ENCODE measurements around the gene AKAP14. TPM values are rescaled to one million over a fixed set of nuclear protein-coding genes. Genes with fewer than 3 reads are reported as not detected.
"Not testable (repeated sequence)": the region's sequence is repeated elsewhere in the genome, so short reads cannot be mapped to it uniquely, and the experiment has no call there.

The AKAP14 gene
- total RNA-seq, 2 experiments from 2014 or later: not detected

GRCh38 chrX:119917877-119918276 lies 22.2 kb downstream of the AKAP14 start:
- H3K27ac ChIP-seq (ENCODE audit: low read depth, low read length, poor library complexity, severe bottlenecking): no peak overlapping the region
- no peak for DNase-seq (ENCODE audit: low spot score)
- no peaks in the 10 kb centered on the region for H3K9me2 ChIP-seq (ENCODE audit: insufficient read depth, low read length)
- H3K4me1 ChIP-seq (ENCODE audit: insufficient read depth, low read length, poor library complexity, severe bottlenecking): no peaks in the 10 kb centered on the region
- TF ChIP-seq, protein P1, sequence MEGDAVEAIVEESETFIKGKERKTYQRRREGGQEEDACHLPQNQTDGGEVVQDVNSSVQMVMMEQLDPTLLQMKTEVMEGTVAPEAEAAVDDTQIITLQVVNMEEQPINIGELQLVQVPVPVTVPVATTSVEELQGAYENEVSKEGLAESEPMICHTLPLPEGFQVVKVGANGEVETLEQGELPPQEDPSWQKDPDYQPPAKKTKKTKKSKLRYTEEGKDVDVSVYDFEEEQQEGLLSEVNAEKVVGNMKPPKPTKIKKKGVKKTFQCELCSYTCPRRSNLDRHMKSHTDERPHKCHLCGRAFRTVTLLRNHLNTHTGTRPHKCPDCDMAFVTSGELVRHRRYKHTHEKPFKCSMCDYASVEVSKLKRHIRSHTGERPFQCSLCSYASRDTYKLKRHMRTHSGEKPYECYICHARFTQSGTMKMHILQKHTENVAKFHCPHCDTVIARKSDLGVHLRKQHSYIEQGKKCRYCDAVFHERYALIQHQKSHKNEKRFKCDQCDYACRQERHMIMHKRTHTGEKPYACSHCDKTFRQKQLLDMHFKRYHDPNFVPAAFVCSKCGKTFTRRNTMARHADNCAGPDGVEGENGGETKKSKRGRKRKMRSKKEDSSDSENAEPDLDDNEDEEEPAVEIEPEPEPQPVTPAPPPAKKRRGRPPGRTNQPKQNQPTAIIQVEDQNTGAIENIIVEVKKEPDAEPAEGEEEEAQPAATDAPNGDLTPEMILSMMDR (conservative IDR thresholded peaks at IDR 0.05; ENCODE audit: low read length): no peak
- TF ChIP-seq EZH2phosphoT487 (IDR thresholded peaks at IDR 0.05; ENCODE audit: borderline replicate concordance, low read depth, low read length): no peak
- H4K20me1 ChIP-seq (ENCODE audit: insufficient read depth, low read length): no peaks in the 10 kb centered on the region
- no TSS peak for BruUV-seq (replicated peaks)
- no peaks in the 10 kb centered on the region for H3K36me3 ChIP-seq (ENCODE audit: insufficient read depth, low read length)
- no peak overlapping the region for H3K4me2 ChIP-seq (ENCODE audit: low read length)
- intact Hi-C loops (cut with micrococcal nuclease; ENCODE audit: unreplicated experiment): no loop called here
- H3K4me3 ChIP-seq (ENCODE audit: low read depth, low read length, poor library complexity, severe bottlenecking): no peak overlapping the region
- no peaks in the 10 kb centered on the region for H3K79me2 ChIP-seq (ENCODE audit: insufficient read depth, low read depth, low read length)
- ChIA-PET POLR2A (no interaction called here), CTCF (ENCODE audit: unreplicated experiment) (no interaction called here)
- H2AFZ ChIP-seq (ENCODE audit: low read length): no peak overlapping the region
- H3K9me3 ChIP-seq (ENCODE audit: low read length): no peaks in the 10 kb centered on the region

GRCh38 chrX:119919835-119920585 lies 24.3 kb downstream of the AKAP14 start:
- Histone ChIP-seq H3K4me2 (ENCODE audit: low read length) (no peak overlapping the region), H2AFZ (ENCODE audit: low read length) (no peak overlapping the region), H4K20me1 (ENCODE audit: insufficient read depth, low read length) (no peaks in the 10 kb centered on the region), H3K4me3 (ENCODE audit: low read depth, low read length, poor library complexity, severe bottlenecking) (no peak overlapping the region), H3K9me3 (ENCODE audit: low read length) (no peaks in the 10 kb centered on the region), H3K9me2 (ENCODE audit: insufficient read depth, low read length) (no peaks in the 10 kb centered on the region), H3K4me1 (ENCODE audit: insufficient read depth, low read length, poor library complexity, severe bottlenecking) (no peaks in the 10 kb centered on the region), H3K36me3 (ENCODE audit: insufficient read depth, low read length) (peaks cover 3% of the 10 kb centered on the region; the same call in 1 of the 2 replicates), H3K27ac (ENCODE audit: low read depth, low read length, poor library complexity, severe bottlenecking) (no peak overlapping the region), H3K79me2 (ENCODE audit: insufficient read depth, low read depth, low read length) (no peaks in the 10 kb centered on the region)
- no peak for DNase-seq (ENCODE audit: low spot score)
- ChIA-PET CTCF (ENCODE audit: unreplicated experiment) (no interaction called here), POLR2A (interaction anchor here (0.6 to 1.1 kb wide), 3 partner anchors 9 to 26 kb away, joined by 3 to 4 read pairs (median 3); no protein-coding TSS in a partner anchor)
- no peak for TF ChIP-seq EZH2phosphoT487 (IDR thresholded peaks at IDR 0.05; ENCODE audit: borderline replicate concordance, low read depth, low read length)
- TF ChIP-seq, protein P1 (conservative IDR thresholded peaks at IDR 0.05; ENCODE audit: low read length): no peak
- no TSS peak for BruUV-seq (replicated peaks)
- intact Hi-C loops (cut with micrococcal nuclease; ENCODE audit: unreplicated experiment): no loop called here

DNA sequence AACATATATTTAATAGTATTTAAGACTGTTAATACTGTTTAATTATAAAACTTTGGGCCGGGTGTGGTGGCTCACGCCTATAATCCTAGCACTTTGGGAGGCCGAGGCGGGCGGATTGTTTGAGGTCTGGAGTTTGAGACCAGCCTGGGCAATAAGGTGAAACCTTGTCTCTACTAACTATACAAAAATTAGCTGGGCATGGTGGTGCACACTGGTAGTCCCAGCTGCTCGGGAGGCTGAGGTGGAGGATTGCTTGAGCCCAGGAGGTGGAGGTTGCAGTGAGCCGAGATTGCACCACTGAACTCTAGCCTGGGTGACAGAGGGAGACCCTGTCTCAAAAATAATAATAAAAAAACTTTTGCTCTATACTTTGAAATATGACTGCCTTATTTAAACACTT lies 26.7 kb downstream of the AKAP14 start:
- H3K9me2 ChIP-seq (ENCODE audit: insufficient read depth, low read length); H3K27ac ChIP-seq (ENCODE audit: low read depth, low read length, poor library complexity, severe bottlenecking); intact Hi-C loops (cut with micrococcal nuclease; ENCODE audit: unreplicated experiment); H3K4me3 ChIP-seq (ENCODE audit: low read depth, low read length, poor library complexity, severe bottlenecking); H2AFZ ChIP-seq (ENCODE audit: low read length); H3K79me2 ChIP-seq (ENCODE audit: insufficient read depth, low read depth, low read length); DNase-seq (ENCODE audit: low spot score); CTCF ChIA-PET (ENCODE audit: unreplicated experiment); H3K4me1 ChIP-seq (ENCODE audit: insufficient read depth, low read length, poor library complexity, severe bottlenecking); H3K36me3 ChIP-seq (ENCODE audit: insufficient read depth, low read length); H3K4me2 ChIP-seq (ENCODE audit: low read length); H3K9me3 ChIP-seq (ENCODE audit: low read length); BruUV-seq (replicated peaks); H4K20me1 ChIP-seq (ENCODE audit: insufficient read depth, low read length); POLR2A ChIA-PET: not testable (repeated sequence)
